B cell (primary cell): ENCODE results near the gene STIL. TPM values are rescaled to one million over a fixed set of nuclear protein-coding genes. Genes with fewer than 3 reads are reported as not detected.

ENCODE experiments used
- ATAC-seq: fragments of 200-7000 bp; cut with Tn5 transposase; one replicate; pipeline ENCODE4 v1.10.0; 2021; ENCODE audit warnings: low read depth, mild to moderate bottlenecking, moderate number of reproducible peaks, moderate library complexity
- CTCF ChIA-PET: fragments of 350-600 bp; sonication (Branson Sonifier 250); formaldehyde crosslinking; loops from one replicate; lab custom pipeline; 2021; ENCODE audit warnings: antibody characterized with exemption, inconsistent platforms; lab: Charles Lee
- POLR2A ChIA-PET: fragments of 350-600 bp; sonication (Branson Sonifier 250); formaldehyde crosslinking; loops from one replicate; lab custom pipeline; 2021; ENCODE audit warnings: antibody characterized with exemption; lab: Charles Lee
- DNase-seq: peaks from one replicate; pipeline ENCODE4 v3.0.0; 2013
- H2AFZ ChIP-seq: 2 replicates; pipeline ENCODE4 v1.6.1; 2012; ENCODE audit warnings: mild to moderate bottlenecking, low read depth, low read length; ENCODE audit not compliant: insufficient read depth, poor library complexity, severe bottlenecking
- H3K27ac ChIP-seq, 2 donors: 1 replicate in 1 of 2; 2 replicates in 1 of 2; pipeline ENCODE4 v1.5.1; 2012 to 2013; ENCODE audit warnings: low read length in 2 of 2, mild to moderate bottlenecking in 2 of 2, moderate library complexity in 1 of 2
- H3K27me3 ChIP-seq, 4 experiments: fragments of 200-600 bp in 1 of 4; sonication (generic) in 1 of 4; replicated peaks in 1 of 4; 1 replicate in 2 of 4; 2 replicates in 2 of 4; pipeline versions ENCODE4 v1.6.1 to v1.7.0; 2013 to 2016; ENCODE audit warnings: low read length in 3 of 4, mild to moderate bottlenecking in 2 of 4, mixed read lengths in 1 of 4, moderate library complexity in 1 of 4; ENCODE audit not compliant: insufficient read depth in 4 of 4, control insufficient read depth in 3 of 4; ENCODE audit errors: control extremely low read depth in 1 of 4
- H3K36me3 ChIP-seq, 2 experiments: replicated peaks in 1 of 2; 1 replicate in 1 of 2; 2 replicates in 1 of 2; pipeline versions ENCODE4 v1.6.1 to v1.7.1; 2013; ENCODE audit warnings: low read length in 1 of 2; ENCODE audit not compliant: insufficient read depth in 2 of 2, control insufficient read depth in 1 of 2; ENCODE audit errors: control extremely low read depth in 1 of 2, extremely low read depth in 1 of 2
- H3K4me1 ChIP-seq, 2 donors: fragments of 200-600 bp in 1 of 2; sonication (generic) in 1 of 2; 1 replicate in 1 of 2; 2 replicates in 1 of 2; pipeline versions ENCODE4 v1.5.1 to v1.6.1; 2013 to 2017; ENCODE audit warnings: low read length in 2 of 2; ENCODE audit not compliant: control insufficient read depth in 2 of 2, insufficient read depth in 2 of 2
- H3K4me2 ChIP-seq: replicated peaks from 2 replicates; pipeline ENCODE3; 2012; ENCODE audit warnings: mild to moderate bottlenecking, low read depth, low read length; ENCODE audit not compliant: poor library complexity, severe bottlenecking
- H3K4me3 ChIP-seq, 5 experiments: fragments of 200-600 bp in 1 of 5; sonication (generic) in 1 of 5; 1 replicate in 3 of 5; 2 replicates in 2 of 5; pipeline versions ENCODE4 v1.5.1 to v1.7.0; 2011 to 2016; ENCODE audit warnings: low read length in 4 of 5, mild to moderate bottlenecking in 4 of 5, low read depth in 2 of 5, control low read depth in 1 of 5, moderate library complexity in 1 of 5; ENCODE audit not compliant: insufficient read depth in 1 of 5; ENCODE audit errors: control extremely low read depth in 1 of 5, extremely low read depth in 1 of 5
- H3K79me2 ChIP-seq: fragments of 200-600 bp; sonication (generic); one replicate; pipeline ENCODE4 v1.6.0; 2016; ENCODE audit warnings: low read length; ENCODE audit not compliant: control insufficient read depth, insufficient read depth
- H3K9ac ChIP-seq: fragments of 200-600 bp; sonication (generic); 2 replicates; pipeline ENCODE4 v1.6.1; 2017; ENCODE audit warnings: mild to moderate bottlenecking, low read length, moderate library complexity
- H3K9me3 ChIP-seq, 3 donors: one replicate each; pipeline versions ENCODE4 v1.6.1 to v1.7.1; 2013; ENCODE audit warnings: low read length in 2 of 3; ENCODE audit not compliant: control insufficient read depth in 2 of 3, insufficient read depth in 1 of 3; ENCODE audit errors: control extremely low read depth in 1 of 3
- H4K20me1 ChIP-seq: 2 replicates; pipeline ENCODE4 v1.6.0; 2012; ENCODE audit warnings: mild to moderate bottlenecking, low read length; ENCODE audit not compliant: insufficient read depth, control insufficient read depth, poor library complexity, severe bottlenecking
- H3K27ac Mint-ChIP-seq: one replicate; pipeline ENCODE4 v1.8.0; 2021; ENCODE audit warnings: mixed read lengths
- H3K27me3 Mint-ChIP-seq: one replicate; pipeline ENCODE4 v1.8.0; 2021; ENCODE audit warnings: mixed read lengths
- H3K4me1 Mint-ChIP-seq: one replicate; pipeline ENCODE4 v1.8.0; 2021; ENCODE audit warnings: mixed read lengths
- H3K4me3 Mint-ChIP-seq: one replicate; pipeline ENCODE4 v1.8.0; 2021; ENCODE audit warnings: mixed read lengths
- H3K9me3 Mint-ChIP-seq: one replicate; pipeline ENCODE4 v1.8.0; 2022; ENCODE audit warnings: mixed read lengths; ENCODE audit not compliant: insufficient read depth
- EZH2 ChIP-seq: IDR thresholded peaks from 2 replicates; pipeline ENCODE4 v1.6.1; 2012; ENCODE audit warnings: borderline replicate concordance, low read depth, mild to moderate bottlenecking, moderate library complexity, low read length; ENCODE audit not compliant: insufficient read depth, poor library complexity, severe bottlenecking
- WGBS: methylation state at CpG from one replicate; pipeline ENCODE4 v1.1.5; 2013; ENCODE audit warnings: missing lambda C conversion rate; ENCODE audit not compliant: insufficient coverage; 5-methylcytosine and 5-hydroxymethylcytosine counted together
- intact Hi-C: fragments of 100-400 bp; cut with micrococcal nuclease; formaldehyde crosslinking; loops from one replicate; pipeline ENCODE4 v1.10.0; 2022
- polyA plus RNA-seq: library from polyadenylated mRNA; depleted of rRNA; stranded (reverse); fragments of >200 nt; gene quantifications from 2 replicates; pipeline ENCODE4 v1.2.3, GENCODE V29; 2012
- total RNA-seq, 2 donors: library from RNA; stranded (reverse); fragments of 120-200 nt in 1 of 2; gene quantifications; 1 replicate in 1 of 2; 2 replicates in 1 of 2; pipeline versions ENCODE4 v1.2.3 to v1.2.4, GENCODE V29; 2013 to 2022
- TF ChIP-seq, protein P1 (sequence below): fragments of 200-600 bp; IDR thresholded peaks from one replicate; pipeline ENCODE4 v1.8.0; 2022; ENCODE audit warnings: antibody characterized with exemption, mild to moderate bottlenecking

STIL gene
- total and polyA plus RNA-seq, 2 donors (not counting 1 experiment from before 2014, with no cell fraction given) = 0.79 to 1.8 TPM

DNA sequence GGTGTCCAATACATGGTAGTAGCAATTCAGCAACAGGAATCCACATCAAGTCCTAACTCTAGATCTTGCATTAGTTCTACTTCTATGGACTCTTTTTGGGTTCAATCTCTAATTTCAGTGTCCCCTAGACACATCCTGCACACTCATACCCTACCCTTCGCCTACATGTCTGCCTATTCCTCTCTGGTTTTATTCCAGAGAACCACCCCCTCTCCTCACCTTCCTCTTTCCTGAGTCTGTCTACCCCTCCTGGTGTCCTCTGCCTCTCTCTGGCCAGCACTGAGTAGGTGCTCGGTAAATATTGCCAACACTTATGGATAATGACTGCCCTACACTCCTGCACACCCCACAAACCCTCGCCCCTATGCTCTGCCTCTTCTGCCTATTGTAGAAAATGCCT lies 91.5 kb downstream of the STIL start:
- Mint-ChIP-seq H3K4me3 (no peak overlapping the region), H3K27me3 (peaks cover 21% of the 10 kb centered on the region), H3K4me1 (peaks cover 5% of the 10 kb centered on the region), H3K27ac (no peak overlapping the region), H3K9me3 (no peaks in the 10 kb centered on the region)
- H3K79me2 ChIP-seq = no peaks in the 10 kb centered on the region
- ATAC-seq (no peak), DNase-seq (no peak)
- CTCF ChIA-PET = no interaction called here
- POLR2A ChIA-PET = no interaction called here
- intact Hi-C loops = no loop called here
- no peak overlapping the region for H3K4me2 ChIP-seq
- peaks cover 8 to 9% of the 10 kb centered on the region in 2 donors for H3K4me1 ChIP-seq
- H3K27ac ChIP-seq = no peak overlapping the region
- H3K27me3 ChIP-seq = peaks cover 0 to 58% (median 23%) of the 10 kb centered on the region in 4 experiments
- H3K4me3 ChIP-seq = no peak overlapping the region
- no peak overlapping the region for H3K9ac ChIP-seq
- no peaks in the 10 kb centered on the region for H4K20me1 ChIP-seq
- H3K9me3 ChIP-seq = no peaks in the 10 kb centered on the region
- WGBS = 90% methylated on average over 3 of the region's 3 CpGs
- no peaks in the 10 kb centered on the region for H3K36me3 ChIP-seq
- H2AFZ ChIP-seq = no peak overlapping the region
- TF ChIP-seq, protein P1, sequence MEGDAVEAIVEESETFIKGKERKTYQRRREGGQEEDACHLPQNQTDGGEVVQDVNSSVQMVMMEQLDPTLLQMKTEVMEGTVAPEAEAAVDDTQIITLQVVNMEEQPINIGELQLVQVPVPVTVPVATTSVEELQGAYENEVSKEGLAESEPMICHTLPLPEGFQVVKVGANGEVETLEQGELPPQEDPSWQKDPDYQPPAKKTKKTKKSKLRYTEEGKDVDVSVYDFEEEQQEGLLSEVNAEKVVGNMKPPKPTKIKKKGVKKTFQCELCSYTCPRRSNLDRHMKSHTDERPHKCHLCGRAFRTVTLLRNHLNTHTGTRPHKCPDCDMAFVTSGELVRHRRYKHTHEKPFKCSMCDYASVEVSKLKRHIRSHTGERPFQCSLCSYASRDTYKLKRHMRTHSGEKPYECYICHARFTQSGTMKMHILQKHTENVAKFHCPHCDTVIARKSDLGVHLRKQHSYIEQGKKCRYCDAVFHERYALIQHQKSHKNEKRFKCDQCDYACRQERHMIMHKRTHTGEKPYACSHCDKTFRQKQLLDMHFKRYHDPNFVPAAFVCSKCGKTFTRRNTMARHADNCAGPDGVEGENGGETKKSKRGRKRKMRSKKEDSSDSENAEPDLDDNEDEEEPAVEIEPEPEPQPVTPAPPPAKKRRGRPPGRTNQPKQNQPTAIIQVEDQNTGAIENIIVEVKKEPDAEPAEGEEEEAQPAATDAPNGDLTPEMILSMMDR = no peak
- no peak for TF ChIP-seq EZH2

DNA sequence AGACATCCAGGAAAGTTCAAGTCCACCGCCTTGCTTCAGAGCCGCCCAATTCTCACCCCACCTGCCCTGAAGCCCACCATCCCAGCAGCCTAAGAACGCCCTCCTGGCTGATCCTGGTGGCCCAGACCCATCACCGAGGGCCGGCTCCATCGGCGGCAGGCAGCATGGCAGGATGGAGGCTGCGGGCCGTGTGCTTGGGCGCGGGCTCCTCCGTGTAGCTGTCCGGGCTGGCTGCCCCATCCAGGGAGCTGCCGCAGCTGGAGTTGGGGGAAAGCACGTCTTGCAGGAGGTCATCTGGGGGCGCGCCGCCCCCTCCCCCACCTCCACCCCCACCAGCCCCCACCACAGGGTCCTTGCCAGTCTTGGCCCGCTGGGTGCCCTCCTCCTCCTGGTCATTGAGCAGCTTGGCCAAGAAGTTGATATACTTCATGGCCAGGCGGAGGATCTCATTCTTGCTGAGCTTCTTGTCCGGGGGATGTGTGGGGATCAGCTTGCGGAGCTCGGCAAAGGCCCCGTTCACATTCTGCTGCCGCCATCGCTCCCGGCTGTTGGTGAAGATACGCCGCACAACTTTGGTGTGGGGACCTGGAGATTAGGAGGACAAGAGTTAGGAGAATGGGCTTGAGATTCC lies 94.2 kb downstream of the STIL start:
- ATAC-seq (no peak), DNase-seq (no peak)
- intact Hi-C loops = no loop called here
- H3K9me3 ChIP-seq = no peaks in the 10 kb centered on the region
- TF ChIP-seq, protein P1 = no peak
- TF ChIP-seq EZH2 = no peak
- H3K27me3 ChIP-seq = peaks cover 0 to 35% (median 14%) of the 10 kb centered on the region in 4 experiments
- no peaks in the 10 kb centered on the region for H3K79me2 ChIP-seq
- ChIA-PET POLR2A (no interaction called here), CTCF (no interaction called here)
- H3K9me3 Mint-ChIP-seq = no peaks in the 10 kb centered on the region
- 96% methylated on average over 16 of the region's 29 CpGs for WGBS
- peaks cover 3% of the 10 kb centered on the region for H3K27me3 Mint-ChIP-seq
- H3K4me3 ChIP-seq = no peak overlapping the region
- no peaks in the 10 kb centered on the region for H3K4me1 Mint-ChIP-seq
- no peak overlapping the region for H3K27ac ChIP-seq
- no peaks in the 10 kb centered on the region for H3K36me3 ChIP-seq
- no peak overlapping the region for H2AFZ ChIP-seq
- no peak overlapping the region for H3K27ac Mint-ChIP-seq
- H3K4me2 ChIP-seq = no peak overlapping the region
- no peaks in the 10 kb centered on the region for H4K20me1 ChIP-seq
- H3K4me1 ChIP-seq = peaks cover 0 to under 1% of the 10 kb centered on the region in 2 donors
- no peak overlapping the region for H3K9ac ChIP-seq
- no peak overlapping the region for H3K4me3 Mint-ChIP-seq
